ENCODE data around the gene SPACA6. TPM values are rescaled to one million over a fixed set of nuclear protein-coding genes. Genes with fewer than 3 reads are reported as not detected.

The SPACA6 gene
- total RNA-seq, 2 experiments from 2014 or later = 1.2 to 2.2 TPM

DNA sequence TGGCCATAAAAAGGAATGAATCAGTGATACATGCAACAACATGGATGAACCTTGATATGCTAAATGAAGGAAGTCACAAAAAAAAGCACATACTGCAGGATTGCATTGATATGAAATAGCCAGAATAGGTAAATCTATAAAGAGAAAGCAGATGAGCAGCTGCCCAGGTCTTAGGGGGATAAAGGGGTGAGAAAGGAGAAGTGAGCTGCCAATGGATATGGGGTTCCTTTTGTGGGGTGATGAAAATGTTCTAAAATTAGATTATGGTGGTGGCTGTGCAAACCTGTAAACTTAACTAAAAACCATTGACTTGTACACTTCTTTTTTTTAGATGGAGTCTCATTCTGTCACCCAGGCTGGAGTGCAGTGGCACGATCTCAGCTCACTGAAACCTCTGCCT, 18.6 kb downstream of the SPACA6 start:
- peaks cover 2% of the 10 kb centered on the region for H3K36me3 Mint-ChIP-seq (ENCODE audit: low read depth)

DNA sequence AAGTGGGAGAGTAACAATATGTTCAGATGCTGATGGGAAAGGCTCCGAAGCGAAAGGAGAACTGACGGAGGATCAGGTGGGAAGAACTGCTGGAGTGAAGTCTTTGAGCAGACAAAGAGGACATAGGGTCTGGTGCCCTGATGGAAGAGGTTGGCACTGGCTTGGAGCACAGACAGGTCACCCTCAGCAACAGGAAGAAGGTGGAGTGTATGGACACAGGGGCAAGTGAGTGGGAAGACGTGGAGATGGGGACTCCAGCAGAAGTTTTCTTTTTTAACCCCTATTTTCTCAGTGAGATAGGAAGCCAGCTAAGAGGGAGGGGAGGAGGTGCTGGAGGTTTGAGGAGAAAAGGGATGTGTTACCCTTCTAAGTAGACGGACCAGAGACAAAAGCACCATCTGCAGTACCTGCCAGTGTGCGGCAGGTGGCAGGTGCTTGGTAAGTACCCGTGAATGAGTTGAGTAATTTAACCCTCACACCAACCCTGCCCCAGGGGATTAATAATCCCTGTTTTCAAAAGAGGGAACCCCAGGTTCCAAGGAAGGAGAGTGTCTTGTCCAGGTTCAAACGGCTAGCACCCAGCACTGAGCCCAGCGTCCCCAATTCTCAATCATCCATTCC, 19.4 kb downstream of the SPACA6 start:
- POLR2A ChIA-PET = no interaction called here
- Mint-ChIP-seq H3K27ac (no peak overlapping the region), H3K36me3 (ENCODE audit: low read depth) (no peaks in the 10 kb centered on the region), H3K4me1 (ENCODE audit: low read depth) (no peaks in the 10 kb centered on the region), H3K27me3 (ENCODE audit: low read depth) (peaks cover 17% of the 10 kb centered on the region), H3K4me3 (no peak overlapping the region), H3K9me3 (ENCODE audit: insufficient read depth) (no peaks in the 10 kb centered on the region)
- ATAC-seq (no peak), DNase-seq (no peak)
- CTCF ChIA-PET = no interaction called here

More for the DNA sequence above, 18.6 kb downstream of the SPACA6 start:
- Mint-ChIP-seq H3K4me1 (ENCODE audit: low read depth) (no peaks in the 10 kb centered on the region), H3K27ac (no peak overlapping the region), H3K9me3 (ENCODE audit: insufficient read depth) (no peaks in the 10 kb centered on the region), H3K4me3 (no peak overlapping the region), H3K27me3 (ENCODE audit: low read depth) (peaks cover 17% of the 10 kb centered on the region)
- ATAC-seq (no peak), DNase-seq (no peak)
- ChIA-PET POLR2A (no interaction called here), CTCF (interaction anchor here (1.1 kb wide), 1 partner anchor 28 kb away, joined by 3 read pairs; no protein-coding TSS in a partner anchor)

DNA sequence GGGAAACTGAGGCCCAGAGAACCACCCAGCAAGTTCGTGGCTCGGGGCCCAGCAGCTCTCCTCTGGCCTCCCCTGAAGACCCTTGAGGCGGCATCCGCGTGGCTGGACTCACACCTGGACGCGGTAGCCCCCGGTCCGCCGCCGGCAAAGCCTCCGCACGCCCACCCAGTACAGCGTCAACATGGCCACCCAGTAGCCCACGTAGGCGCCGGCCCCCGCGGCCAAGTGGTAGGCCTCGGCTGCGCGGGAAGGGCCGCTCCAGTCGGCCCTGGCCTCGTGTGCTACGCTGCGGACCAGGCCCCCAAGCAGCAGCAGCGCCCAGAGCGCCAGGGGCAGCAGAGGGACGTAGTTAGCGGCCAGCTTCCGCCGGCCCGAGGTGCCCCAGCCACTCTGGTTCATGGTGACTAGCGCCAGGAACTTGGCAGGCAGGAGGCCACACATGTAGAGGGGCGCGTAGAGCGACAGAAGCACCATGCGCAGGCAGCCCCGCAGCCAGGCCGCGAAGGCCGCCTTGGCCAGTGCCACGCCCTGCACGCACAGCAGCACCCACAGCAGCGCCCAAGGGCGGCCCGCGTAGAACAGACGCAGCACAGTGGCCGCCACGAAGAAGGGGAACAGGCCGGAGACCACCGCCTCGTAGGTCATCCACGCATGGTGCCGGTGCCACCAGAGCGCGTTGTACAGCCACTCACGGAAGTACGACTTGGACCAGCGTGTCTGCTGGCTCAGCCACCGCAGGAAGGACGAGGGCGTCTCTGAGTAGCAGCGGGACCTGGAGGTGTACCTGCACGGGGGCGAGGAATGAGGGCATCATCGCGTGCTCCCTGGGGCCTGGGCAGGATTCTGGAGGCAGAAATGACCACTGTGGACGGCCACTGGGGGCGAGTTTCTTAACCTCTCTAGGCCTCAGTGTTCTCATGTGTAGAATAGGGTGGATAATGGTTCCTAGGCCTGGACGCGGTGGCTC, 20.5 kb downstream of the SPACA6 start:
- DNase-seq (no peak), ATAC-seq (no peak)
- H3K4me3 Mint-ChIP-seq = no peak overlapping the region
- CTCF ChIA-PET = no interaction called here
- H3K9me3 Mint-ChIP-seq (ENCODE audit: insufficient read depth) = no peaks in the 10 kb centered on the region
- peaks cover 20% of the 10 kb centered on the region for H3K27me3 Mint-ChIP-seq (ENCODE audit: low read depth)
- H3K4me1 Mint-ChIP-seq (ENCODE audit: low read depth) = no peaks in the 10 kb centered on the region
- peaks cover under 1% of the 10 kb centered on the region for H3K36me3 Mint-ChIP-seq (ENCODE audit: low read depth)
- POLR2A ChIA-PET = no interaction called here
- H3K27ac Mint-ChIP-seq = no peak overlapping the region

DNA sequence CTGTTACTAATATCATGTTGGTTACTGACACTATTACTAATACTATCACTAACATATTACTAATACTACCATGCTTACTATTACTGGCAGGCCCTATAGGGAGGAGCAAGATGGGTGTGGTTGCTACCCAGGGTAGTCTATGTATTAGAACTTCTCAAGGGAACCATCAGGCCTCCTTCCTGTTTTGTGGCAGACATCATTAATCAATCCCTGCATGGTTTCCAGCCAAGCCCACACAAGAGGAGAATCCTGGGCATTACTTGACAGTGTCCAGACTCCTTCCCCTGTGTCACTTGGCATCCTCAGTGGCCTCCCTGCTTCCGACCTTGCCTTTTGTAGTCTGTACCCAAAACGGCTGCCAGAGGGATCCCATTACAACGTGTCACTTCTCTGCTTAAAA, 21.7 kb downstream of the SPACA6 start:
- DNase-seq = no peak
- Mint-ChIP-seq H3K36me3 (ENCODE audit: low read depth) (peaks cover 4% of the 10 kb centered on the region), H3K4me3 (no peak overlapping the region), H3K27ac (no peak overlapping the region), H3K9me3 (ENCODE audit: insufficient read depth) (no peaks in the 10 kb centered on the region), H3K27me3 (ENCODE audit: low read depth) (peaks cover 24% of the 10 kb centered on the region), H3K4me1 (ENCODE audit: low read depth) (no peaks in the 10 kb centered on the region)
- no peak for ATAC-seq
- POLR2A ChIA-PET = no interaction called here
- CTCF ChIA-PET = no interaction called here

DNA sequence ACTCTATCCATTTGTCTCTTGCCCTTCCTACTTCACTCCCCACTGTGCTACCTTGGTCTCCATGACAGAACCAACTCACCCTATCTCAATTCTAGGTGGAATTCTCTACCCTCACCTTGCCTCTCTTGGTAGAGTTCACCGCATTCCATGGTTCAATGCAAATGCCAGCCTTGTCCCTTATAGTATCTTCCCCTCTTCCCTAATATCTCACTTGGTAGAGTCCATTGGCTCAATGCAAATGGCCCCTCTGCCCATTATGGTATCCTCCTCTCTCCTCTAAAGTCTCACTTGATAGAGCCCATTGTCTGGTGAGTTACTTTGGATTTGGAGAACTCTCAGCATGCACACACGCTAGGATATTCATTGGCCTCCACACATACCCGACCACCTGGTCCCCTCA, 22.7 kb downstream of the SPACA6 start:
- H3K36me3 Mint-ChIP-seq (ENCODE audit: low read depth) = peaks cover 4% of the 10 kb centered on the region
- peaks cover 24% of the 10 kb centered on the region for H3K27me3 Mint-ChIP-seq (ENCODE audit: low read depth)
- DNase-seq (no peak), ATAC-seq (no peak)
- ChIA-PET CTCF (no interaction called here), POLR2A (no interaction called here)
- H3K4me1 Mint-ChIP-seq (ENCODE audit: low read depth) = no peaks in the 10 kb centered on the region
- H3K4me3 Mint-ChIP-seq = no peak overlapping the region
- H3K27ac Mint-ChIP-seq = no peak overlapping the region
- no peaks in the 10 kb centered on the region for H3K9me3 Mint-ChIP-seq (ENCODE audit: insufficient read depth)

DNA sequence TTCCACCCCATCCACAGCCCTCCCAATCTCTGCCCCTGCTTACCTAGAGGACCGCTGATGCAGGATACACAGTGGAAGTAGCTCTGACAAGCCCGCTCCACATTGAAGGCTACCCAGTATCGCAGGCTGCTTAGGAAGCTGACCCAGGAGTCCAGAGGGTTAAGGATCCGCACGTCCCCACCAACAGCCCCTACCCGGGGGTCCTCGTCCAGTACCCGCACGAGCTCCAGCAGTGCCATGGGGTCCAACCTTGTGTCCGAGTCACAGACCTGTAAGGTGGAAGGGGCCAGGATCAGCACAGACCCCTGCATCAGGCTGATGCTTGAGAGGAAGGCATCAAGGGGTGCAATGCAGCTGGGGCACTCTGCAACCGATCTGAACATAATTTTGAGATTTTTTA, 23.8 kb downstream of the SPACA6 start:
- no peaks in the 10 kb centered on the region for H3K9me3 Mint-ChIP-seq (ENCODE audit: insufficient read depth)
- peaks cover 21% of the 10 kb centered on the region for H3K27me3 Mint-ChIP-seq (ENCODE audit: low read depth)
- CTCF ChIA-PET = no interaction called here
- H3K4me1 Mint-ChIP-seq (ENCODE audit: low read depth) = no peaks in the 10 kb centered on the region
- DNase-seq (no peak), ATAC-seq (no peak)
- H3K36me3 Mint-ChIP-seq (ENCODE audit: low read depth) = peaks cover 4% of the 10 kb centered on the region
- POLR2A ChIA-PET = no interaction called here
- no peak overlapping the region for H3K4me3 Mint-ChIP-seq
- H3K27ac Mint-ChIP-seq = no peak overlapping the region

DNA sequence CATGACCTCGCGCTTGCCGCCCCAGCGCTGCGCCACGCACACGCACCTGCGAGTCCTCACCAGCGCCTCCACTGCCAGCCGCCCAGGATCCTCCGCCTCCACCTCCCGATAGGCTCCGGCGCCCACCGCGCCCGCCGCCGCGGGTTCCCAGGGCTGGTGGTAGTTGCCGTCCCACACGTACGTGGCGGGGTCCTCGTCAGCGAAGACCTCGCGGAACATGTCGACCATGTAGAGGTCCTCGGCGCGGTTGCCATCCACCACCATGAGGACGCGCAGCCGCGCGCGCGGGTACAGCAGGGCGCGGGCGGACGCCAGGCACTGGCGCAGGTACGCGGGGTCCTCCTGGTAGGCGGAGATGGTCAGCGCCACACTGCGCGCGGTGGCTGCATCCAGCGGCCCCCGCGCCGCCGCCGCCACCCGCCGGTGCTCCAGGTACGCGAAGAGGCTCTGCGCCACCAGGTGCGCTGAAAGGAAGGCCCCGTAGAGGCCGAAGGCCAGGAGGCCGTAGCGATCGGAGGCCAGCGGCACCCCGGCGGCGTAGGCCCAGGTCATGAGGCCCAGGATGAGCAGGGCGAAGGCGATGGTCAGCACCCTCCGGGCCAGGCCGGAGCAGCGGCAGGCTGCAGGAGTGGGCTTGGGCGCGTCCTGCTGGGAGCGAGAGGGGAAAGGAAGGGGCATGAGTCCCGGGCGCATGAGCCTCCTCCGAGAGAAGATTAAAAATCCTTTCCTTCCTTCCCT, 26.3 kb downstream of the SPACA6 start:
- H3K4me3 Mint-ChIP-seq = no peak overlapping the region
- no peak for DNase-seq
- H3K27me3 Mint-ChIP-seq (ENCODE audit: low read depth) = peaks cover 28% of the 10 kb centered on the region
- POLR2A ChIA-PET = no interaction called here
- no peak overlapping the region for H3K27ac Mint-ChIP-seq
- ATAC-seq = no peak
- no peaks in the 10 kb centered on the region for H3K4me1 Mint-ChIP-seq (ENCODE audit: low read depth)
- H3K9me3 Mint-ChIP-seq (ENCODE audit: insufficient read depth) = no peaks in the 10 kb centered on the region
- CTCF ChIA-PET = no interaction called here
- H3K36me3 Mint-ChIP-seq (ENCODE audit: low read depth) = peaks cover 4% of the 10 kb centered on the region

DNA sequence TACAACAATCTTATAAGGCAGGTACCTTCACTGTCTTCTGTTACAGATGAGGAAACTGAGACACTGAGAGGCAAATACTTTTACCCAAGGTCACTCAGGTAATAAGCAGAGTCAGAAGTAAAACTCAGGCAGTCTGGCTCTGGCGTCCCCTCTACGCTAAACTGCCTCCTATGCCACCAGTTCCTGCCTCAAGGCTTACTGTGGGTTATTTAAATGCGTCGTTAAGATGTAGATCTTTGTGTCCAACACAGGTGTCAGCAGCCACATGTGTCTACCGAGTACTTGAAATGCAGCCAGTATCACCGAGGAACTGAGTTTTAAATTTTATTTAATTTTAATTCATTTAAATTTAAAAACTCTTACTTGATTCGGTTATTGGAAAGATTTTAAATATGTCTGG, 28.8 kb downstream of the SPACA6 start:
- CTCF ChIA-PET = no interaction called here
- Mint-ChIP-seq H3K4me1 (ENCODE audit: low read depth) (no peaks in the 10 kb centered on the region), H3K27ac (no peak overlapping the region), H3K27me3 (ENCODE audit: low read depth) (peaks cover 35% of the 10 kb centered on the region), H3K4me3 (no peak overlapping the region), H3K9me3 (ENCODE audit: insufficient read depth) (no peaks in the 10 kb centered on the region), H3K36me3 (ENCODE audit: low read depth) (peaks cover 4% of the 10 kb centered on the region)
- ATAC-seq (no peak), DNase-seq (no peak)
- POLR2A ChIA-PET = no interaction called here

DNA sequence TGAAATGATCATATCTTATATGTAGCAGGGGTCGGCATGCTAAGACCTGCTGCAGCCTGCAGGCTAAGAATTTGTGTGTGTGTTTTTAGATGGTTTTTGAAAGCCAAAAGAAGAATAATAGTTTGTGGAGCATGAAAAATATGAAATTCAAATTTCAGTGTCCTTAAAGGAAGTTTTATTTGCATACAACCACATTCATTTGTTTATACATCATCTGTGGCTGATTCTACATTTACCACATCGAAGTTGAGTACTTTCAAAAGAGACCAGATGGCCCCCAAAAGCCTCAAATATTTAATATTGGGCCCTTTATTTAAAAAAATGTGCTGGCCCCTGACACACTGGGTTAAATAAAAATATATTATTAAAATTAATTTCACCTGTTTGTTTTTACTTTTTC, 29.4 kb downstream of the SPACA6 start:
- no peaks in the 10 kb centered on the region for H3K4me1 Mint-ChIP-seq (ENCODE audit: low read depth)
- no peak for DNase-seq
- ChIA-PET CTCF (no interaction called here), POLR2A (no interaction called here)
- peaks cover 35% of the 10 kb centered on the region for H3K27me3 Mint-ChIP-seq (ENCODE audit: low read depth)
- no peaks in the 10 kb centered on the region for H3K9me3 Mint-ChIP-seq (ENCODE audit: insufficient read depth)
- no peak overlapping the region for H3K4me3 Mint-ChIP-seq
- peaks cover 4% of the 10 kb centered on the region for H3K36me3 Mint-ChIP-seq (ENCODE audit: low read depth)
- ATAC-seq = no peak
- H3K27ac Mint-ChIP-seq = no peak overlapping the region

DNA sequence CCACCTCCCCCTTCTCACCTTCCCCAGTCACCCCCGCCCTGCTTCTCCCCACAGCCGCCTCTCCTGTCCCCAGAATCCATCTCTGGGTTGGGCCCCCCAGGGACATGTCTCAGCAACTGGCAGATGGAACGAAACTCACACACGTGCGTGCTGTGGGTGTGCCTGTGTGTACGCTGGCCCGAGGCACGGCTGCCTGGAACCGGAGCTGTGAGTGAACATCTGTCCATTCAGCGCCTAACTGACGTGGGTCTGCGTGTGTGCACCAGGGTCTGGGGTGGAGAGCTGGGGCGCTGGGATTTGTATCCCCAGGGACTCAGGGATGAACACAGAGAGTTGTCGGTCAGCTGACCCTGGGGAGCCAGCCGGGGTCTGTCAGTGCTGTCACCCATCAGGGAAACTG, 31.4 kb downstream of the SPACA6 start:
- POLR2A ChIA-PET = interaction anchor here (0.6 kb wide), 1 partner anchor 67 kb away, joined by 3 read pairs; no protein-coding TSS in a partner anchor
- H3K9me3 Mint-ChIP-seq (ENCODE audit: insufficient read depth) = no peaks in the 10 kb centered on the region
- CTCF ChIA-PET = no interaction called here
- H3K27ac Mint-ChIP-seq = no peak overlapping the region
- DNase-seq (no peak), ATAC-seq (no peak)
- H3K4me3 Mint-ChIP-seq = no peak overlapping the region
- H3K36me3 Mint-ChIP-seq (ENCODE audit: low read depth) = no peaks in the 10 kb centered on the region
- no peaks in the 10 kb centered on the region for H3K4me1 Mint-ChIP-seq (ENCODE audit: low read depth)
- H3K27me3 Mint-ChIP-seq (ENCODE audit: low read depth) = peaks cover 24% of the 10 kb centered on the region

DNA sequence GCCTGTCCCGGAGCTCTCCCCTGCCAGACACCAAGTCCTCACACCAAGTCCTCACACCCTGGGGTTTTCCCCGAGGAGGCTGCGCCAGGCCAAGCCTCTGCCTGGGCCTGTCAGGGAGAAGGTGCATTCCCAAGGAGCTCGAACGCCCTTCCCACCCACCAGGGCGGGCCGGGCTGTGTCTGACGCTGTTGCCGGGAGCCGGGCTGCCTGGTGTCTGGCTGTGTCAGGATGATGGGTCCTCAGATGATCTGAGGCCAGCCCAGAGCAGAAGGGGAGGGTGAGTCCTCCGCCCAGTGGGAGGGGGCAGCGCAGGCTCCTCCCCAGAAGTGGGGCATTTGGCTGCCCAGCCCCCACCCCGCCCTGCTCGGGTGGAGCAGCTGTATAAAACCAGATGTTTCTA, 32.9 kb downstream of the SPACA6 start:
- no peaks in the 10 kb centered on the region for H3K9me3 Mint-ChIP-seq (ENCODE audit: insufficient read depth)
- H3K4me1 Mint-ChIP-seq (ENCODE audit: low read depth) = no peaks in the 10 kb centered on the region
- no peak overlapping the region for H3K4me3 Mint-ChIP-seq
- CTCF ChIA-PET = no interaction called here
- H3K27ac Mint-ChIP-seq = no peak overlapping the region
- ATAC-seq = no peak
- H3K36me3 Mint-ChIP-seq (ENCODE audit: low read depth) = peaks cover 2% of the 10 kb centered on the region
- H3K27me3 Mint-ChIP-seq (ENCODE audit: low read depth) = peaks cover 15% of the 10 kb centered on the region
- DNase-seq = no peak
- POLR2A ChIA-PET = no interaction called here

DNA sequence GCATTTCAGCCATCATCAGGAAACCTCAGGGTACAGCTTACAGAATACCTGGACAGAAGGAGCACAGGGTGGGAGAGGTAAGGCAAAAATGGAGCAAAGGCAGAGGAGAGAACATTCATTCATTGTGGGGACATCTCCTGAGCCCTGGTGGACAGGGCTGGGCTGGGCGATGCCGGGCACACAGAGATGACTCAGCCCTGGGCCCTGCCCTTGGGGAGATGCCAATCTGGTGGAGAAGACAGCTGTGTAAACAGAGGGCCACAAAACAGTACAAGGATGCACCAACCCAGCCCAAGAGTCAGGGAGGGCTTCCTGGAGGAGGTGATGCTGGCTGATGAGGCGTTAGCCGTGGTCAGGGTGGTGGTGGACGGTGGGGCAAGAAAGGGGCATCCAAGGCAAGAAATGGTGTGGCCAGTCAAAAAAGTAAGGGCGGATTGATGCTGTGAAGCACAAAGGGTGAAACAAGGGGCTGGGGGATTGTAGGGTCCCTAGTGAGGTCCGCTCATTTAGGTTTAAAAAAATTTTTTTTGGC, 34.3 kb downstream of the SPACA6 start:
- no peak overlapping the region for H3K27ac Mint-ChIP-seq
- POLR2A ChIA-PET = no interaction called here
- H3K9me3 Mint-ChIP-seq (ENCODE audit: insufficient read depth) = no peaks in the 10 kb centered on the region
- ATAC-seq (no peak), DNase-seq (no peak)
- H3K27me3 Mint-ChIP-seq (ENCODE audit: low read depth) = peaks cover 14% of the 10 kb centered on the region
- no peaks in the 10 kb centered on the region for H3K4me1 Mint-ChIP-seq (ENCODE audit: low read depth)
- CTCF ChIA-PET = no interaction called here
- H3K4me3 Mint-ChIP-seq = no peak overlapping the region
- H3K36me3 Mint-ChIP-seq (ENCODE audit: low read depth) = peaks cover 2% of the 10 kb centered on the region
